PC-3 (cell line): ENCODE measurements around the gene SAMD9.

Experiments used
- CTCF ChIP-seq: fragments of 300-600 bp; sonication (generic); conservative IDR thresholded peaks from 2 replicates; pipeline ENCODE4 v1.5.1; 2017; ENCODE audit warnings: antibody characterized with exemption, low read depth, mild to moderate bottlenecking, low read length
- EZH2 ChIP-seq: fragments of 300-600 bp; sonication (generic); IDR thresholded peaks from one replicate; pipeline ENCODE4 v1.6.1; 2017; ENCODE audit warnings: antibody characterized with exemption, mild to moderate bottlenecking, low read length; ENCODE audit not compliant: unreplicated experiment
- EZH2phosphoT487 ChIP-seq: fragments of 300-600 bp; sonication (generic); IDR thresholded peaks from 2 replicates; pipeline ENCODE4 v1.6.1; 2018; ENCODE audit warnings: mild to moderate bottlenecking, antibody characterized with exemption, low read length, borderline replicate concordance

- TF ChIP-seq CTCF (no peak), EZH2 (no peak), EZH2phosphoT487 (no peak)
Measured at GRCh38 chr7:93060025-93060424, 57.8 kb downstream of the SAMD9 start.
